HG02571 (cell line): Measurements from ENCODE around the gene DDIT4.

ENCODE experiments used
- ATAC-seq: cut with Tn5 transposase; IDR thresholded peaks from one replicate; pipeline ENCODE4 v1.9.1; 2021; ENCODE audit warnings: mild to moderate bottlenecking, moderate library complexity; ENCODE audit not compliant: unreplicated experiment

Gene DDIT4

DNA sequence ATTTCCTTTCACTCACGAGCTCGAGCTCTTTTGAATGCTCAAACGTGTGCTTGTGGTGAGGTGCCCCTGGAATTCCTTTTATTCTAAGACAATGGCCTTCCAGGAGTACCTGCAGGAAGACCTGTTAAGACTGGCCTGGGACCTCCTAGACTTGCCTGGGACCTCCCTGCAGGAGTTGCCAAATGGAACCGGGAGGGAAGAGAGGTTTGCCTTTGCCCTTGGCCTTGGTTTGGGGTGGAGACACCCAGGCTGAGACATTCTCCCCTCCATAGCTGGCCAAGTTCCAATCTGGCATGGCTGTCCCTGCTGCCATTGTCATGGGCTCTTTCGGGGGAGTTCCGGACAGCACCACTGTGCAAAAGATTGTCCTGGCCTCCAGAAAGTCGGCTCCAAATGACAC is 41.3 kb downstream of the DDIT4 start:
- ATAC-seq, result no peak

DNA sequence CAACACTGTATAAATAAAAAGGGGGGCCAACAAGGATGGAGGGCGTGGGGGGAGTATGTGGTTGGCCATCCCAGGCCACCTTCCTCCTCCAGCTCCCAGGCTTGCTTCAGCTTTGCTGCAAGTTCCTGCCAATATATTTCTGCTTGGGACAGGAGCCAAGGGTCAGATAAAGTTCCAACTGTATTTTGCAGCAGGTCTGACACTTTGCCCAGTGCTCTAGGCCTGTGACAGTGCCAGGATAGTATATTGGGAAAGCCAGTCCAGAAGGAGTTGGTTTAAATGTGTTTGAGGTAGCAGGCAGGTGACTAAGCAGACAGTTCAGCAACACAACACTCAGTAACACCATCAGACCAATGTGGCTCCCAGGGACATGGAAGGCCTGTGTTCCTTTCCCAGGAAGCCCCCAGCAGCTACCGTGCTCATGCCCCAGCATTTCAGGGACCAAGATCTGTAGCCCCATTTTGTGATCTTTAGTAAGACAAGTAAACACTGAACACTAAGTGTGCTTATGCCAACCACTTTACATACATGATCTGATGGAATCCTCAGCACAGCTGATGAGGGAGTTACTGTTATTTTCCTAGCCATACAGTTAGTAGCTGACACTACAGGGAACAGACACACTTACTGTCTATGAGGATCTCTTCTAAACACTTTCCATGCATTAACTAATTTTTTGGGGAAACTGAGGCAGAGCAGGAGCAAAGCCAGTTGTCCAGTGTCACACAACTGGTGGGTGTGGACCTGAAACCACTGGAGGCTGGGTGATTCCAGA is 42.1 kb downstream of the DDIT4 start:
- no peak for ATAC-seq

DNA sequence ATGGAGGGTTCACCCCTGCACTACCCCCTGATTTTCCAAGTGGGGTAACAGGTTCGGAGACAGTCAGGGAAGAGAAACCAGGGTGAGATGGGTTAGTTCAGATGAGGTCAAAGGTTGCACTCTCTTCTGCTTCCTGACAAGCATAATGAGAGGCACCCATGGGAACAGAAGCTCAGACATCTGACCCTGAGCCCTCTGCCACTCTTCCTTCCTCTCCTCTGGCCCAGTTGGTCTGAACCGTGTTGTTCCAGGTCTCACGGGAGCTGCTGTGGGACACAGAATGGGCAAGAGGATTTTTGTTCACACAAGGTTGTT is 42.6 kb downstream of the DDIT4 start:
- ATAC-seq, result no peak

DNA sequence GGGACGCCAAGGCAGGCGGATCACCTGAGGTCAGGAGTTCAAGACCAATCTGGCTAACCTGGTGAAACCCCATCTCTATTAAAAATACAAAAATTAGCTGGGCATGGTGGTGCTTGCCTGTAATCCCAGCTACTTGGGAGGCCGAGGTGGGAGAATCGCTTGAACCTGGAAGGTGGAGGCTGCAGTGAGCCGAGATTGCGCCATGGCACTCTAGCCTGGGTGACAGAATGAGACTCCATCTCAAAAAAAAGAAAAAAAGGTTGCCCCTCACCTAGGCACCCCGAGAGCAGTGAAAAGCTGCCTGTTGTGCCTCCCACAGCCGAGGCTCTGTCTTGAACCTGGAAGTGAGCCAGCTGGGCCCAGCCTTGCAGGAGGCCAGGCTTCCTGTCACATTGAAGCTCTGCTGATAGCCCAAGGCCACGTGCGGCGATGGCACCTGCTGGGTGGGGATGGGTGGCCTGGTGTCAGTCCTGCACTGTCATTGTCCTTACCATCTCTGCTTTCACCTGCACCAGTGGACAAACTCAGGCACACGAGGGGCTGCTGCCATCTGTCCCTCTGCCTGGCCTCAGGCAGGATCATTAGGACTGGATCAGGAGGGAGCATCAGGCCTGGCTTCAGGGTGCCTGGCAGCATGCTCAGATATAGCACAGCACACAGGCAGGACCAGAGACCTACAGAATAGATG is 43.2 kb downstream of the DDIT4 start:
- ATAC-seq, result no peak

DNA sequence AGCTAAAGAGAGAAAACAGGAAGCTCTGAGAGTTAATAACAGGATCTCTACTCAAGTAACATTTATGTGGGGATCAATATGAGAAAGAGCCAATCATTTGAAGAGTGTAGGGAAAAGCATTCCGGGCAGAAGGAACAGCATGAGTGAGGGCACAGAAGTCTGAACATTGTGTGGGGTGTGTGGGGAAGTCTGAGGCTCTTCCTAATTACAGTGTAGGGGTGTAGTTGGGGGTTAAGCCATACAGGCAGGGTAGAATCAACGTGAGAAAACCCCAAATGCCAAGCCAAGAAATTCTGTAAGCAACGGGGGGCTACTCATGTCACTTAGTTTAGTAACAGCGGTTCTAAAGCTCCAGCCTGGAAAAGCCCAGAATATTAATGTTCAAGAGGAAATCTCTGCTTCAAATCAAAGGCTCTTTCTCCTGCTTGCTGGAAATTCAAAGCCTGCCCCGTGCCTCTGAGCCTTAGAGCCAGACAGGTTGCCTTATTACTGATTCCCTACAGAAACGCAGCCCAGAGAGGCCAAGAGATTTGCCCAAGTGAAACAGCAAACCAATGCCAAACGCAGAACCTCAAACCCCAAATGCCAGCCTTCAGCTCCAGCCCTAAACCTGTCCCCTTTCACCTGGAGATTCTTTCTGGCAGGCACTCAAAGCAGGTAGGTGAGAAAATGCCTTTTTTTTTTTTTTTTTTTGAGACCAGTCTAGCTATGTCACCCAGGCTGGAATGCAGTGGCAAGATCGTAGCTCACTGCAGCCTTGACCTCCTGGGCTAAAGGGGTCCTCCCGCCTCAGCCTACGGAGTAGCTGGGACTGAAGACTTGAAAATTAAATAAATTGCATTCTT is 44.9 kb downstream of the DDIT4 start:
- ATAC-seq, result no peak

DNA sequence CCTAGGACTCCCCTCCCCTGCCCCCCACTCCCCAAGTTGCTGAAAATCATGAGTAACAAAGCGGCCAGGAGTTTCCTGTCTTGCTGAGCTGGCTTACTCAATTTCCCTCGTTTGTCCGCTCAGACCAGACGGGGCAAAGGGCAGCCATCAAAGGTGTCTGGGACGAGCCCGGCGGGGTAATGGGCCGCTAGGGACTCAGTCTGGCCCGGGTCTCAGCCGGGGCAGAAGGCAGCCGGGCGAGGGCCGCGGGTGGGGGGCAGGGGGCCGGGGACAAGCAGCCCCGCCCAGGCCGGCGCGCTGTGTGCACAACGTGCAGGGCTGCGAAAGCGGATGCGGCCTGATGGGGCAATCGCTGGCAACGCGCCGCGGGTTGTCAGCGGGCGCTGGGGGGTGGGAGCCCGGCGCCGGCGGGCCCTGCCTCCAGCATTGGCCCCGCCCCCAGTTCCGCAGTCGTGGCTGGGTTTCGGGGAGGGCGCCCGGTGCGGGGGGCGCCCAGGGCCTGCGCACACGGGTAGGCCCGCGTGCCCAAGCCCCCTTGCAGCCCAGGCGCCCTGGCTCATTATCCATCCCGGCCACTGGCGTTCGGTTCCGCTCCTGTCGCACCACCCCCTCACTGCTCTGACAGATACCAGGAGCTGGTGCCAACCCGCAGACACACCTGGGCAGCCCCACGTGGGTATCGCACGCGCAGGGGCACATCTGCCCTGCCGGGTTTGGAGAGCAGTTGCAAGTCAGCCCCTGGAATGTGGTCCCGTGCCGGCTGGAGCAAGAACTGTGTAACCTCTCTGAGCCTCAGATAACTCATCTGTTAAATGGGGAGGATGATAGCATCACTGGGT is 45.9 kb downstream of the DDIT4 start:
- peak; percentile 51 for ATAC-seq

DNA sequence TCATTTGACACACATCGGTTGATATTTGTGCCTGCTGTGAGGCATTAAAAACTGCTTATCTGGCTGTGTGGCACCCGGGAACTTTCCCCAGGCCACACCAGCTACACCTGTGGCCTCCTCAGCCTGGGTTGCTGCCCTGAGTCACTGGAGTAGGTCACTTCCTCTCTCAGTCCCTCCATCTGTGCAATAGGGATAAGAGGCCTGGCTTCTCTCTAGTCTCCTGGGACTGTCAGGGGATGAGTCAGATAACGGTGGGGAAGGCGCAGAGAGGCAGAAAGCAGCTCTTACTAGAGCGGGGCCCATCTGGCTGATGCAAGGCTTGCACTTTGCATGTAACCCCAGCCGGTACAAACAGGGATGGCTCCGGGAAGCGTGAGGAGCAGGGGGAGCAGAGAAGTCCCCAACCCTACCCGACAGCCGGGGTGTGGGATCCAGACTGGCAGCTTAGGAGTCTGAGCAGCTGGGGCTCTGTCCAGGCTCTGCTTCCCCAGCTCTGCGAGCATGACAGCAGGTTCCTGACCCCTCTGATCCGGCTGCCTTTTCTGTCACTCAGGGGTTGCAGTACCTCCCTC is 47.0 kb downstream of the DDIT4 start:
- ATAC-seq, result peak; percentile 60

DNA sequence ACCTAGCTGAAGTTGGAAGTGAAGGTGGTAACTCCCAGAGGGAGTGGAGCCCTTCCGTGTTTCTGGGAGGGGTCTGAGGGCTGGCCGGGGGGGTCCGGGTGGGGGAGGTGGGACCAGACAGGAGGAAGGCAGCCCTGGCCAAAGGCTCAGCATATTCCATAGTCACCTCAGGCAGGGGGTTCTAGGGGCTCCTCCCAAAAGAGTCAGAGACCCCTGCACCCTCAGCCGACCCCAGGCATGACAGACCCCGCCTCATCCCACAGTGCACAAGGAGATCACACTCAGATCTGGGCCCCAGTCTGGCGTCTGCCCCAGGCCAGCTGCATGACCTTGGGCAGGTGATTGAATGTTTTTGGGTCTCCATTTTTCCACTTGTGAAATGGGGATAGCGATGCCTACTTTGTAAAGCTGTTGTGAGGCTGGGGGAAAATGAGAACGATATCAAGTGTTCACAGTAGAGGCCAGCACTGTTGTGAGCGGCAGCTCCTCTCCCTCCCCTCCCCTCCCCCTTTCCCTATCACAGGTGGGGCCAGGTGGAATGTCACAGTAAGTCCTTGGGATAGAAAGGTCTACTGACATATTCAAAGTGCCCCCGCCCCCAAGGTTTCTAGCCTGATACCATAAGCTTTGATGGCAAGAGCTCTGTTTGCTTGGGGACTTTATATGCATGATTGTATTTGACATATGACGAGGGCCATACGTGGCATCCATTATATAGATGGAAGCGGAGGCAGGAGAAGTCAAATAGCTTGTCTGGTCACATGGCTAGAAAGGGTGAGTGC is 47.7 kb downstream of the DDIT4 start:
- no peak for ATAC-seq

DNA sequence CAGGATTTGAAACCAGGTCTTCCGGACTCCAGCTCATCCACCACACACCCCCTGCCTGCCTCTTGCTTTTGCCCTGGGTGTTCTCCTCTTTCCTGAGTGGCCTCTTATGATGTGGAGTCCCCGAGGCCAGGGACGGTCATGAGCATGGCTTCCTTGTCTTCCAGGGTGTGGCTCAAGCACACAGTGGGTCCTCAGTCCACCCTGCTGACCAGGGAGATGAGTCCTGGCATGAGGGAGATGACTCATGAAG is 48.2 kb downstream of the DDIT4 start:
- no peak for ATAC-seq

DNA sequence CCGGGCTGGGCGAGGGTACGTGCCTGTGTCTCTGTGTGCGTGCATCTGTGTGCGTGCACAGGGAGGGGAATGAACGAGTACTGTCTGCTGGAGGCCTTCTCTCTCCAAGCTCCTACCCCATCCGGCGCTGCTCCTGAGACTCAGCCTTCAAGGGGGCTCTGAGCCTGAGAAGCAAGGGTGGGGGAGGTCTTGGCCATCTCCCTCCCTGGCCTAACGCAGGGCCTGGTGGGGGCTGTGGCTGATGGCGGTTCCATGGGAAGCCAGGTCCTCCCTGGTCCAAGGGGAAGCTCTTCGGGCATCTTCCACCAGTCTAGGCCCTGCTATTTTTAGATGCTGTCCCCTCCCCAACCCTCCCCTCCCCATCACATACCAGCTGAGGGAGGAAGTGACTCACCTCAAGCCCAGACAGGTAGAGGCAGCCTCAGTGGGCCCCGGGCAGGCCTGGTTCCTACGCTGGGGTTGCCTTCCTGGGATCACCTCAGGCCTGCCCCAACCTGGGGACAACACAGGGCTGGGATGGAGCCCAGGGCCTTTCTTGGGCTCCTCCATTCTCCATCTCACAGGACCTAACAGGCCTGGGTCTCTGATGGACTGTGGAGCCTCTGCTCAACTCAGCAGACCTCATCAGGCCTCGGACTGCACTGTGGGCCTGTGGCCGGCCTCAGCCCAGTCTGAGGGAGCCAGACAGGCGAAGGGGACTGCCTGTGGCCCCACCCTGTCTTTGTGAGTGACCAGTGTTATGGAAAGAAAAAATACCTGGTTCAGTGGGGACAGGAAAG is 48.7 kb downstream of the DDIT4 start:
- ATAC-seq, result no peak

DNA sequence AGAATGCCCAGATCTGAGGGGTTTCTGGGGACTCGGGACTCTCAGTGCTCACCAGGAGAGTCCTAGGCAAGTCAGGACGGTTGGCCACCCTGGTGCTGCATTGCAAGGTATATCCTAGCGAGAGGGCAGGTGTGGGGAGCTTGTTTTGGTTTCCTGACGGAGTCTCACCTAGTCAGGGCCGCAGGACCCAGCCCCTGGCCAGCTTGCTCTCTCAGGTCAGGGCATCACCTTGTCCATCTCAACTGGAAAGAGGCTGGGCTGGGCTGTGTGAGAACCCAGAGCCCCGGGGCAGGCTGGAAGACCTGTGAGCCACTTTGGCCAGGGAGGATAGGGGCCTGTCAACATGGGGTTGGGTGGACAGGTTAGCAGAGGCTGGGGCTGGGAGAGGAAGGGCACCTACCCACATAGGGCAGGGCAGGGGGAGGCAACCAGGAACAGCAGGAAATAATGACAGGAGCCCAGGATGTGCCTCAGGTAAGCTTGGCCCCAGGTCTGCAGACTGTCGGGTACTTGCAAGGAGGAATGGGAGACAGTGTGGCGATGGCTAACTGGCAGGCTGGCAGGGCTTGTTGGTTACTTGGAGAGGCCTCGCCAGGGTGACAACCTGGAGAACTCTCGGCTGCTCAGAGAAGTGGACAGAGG is 49.5 kb downstream of the DDIT4 start:
- ATAC-seq, result no peak

DNA sequence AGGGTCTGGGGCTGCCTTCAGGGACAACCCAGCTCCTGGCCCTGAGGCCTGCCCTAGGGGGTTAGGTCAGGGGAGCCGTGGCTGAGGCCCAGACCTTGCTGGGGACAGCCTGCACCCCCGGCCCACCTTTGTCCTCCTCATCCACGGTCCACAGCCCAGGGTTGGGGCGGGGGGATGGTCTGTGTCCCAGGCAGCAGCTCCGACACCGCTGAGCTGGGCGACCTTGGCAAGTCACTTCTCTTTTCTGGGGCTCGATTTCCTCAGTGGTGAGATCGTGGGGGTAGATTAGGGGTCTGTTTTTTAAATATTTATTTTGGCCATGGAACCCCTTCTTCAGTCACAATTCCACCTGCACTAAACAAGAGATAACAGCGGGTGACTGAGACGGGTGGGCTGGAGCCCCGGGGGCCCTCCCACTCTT is 50.1 kb downstream of the DDIT4 start:
- ATAC-seq, result no peak
